Measurements from ENCODE around the gene MPND. TPM values are rescaled to one million over a fixed set of nuclear protein-coding genes. Genes with fewer than 3 reads are reported as not detected.

The MPND gene
- total RNA-seq, 2 donors from 2014 or later = 12.5 to 18.2 TPM

DNA sequence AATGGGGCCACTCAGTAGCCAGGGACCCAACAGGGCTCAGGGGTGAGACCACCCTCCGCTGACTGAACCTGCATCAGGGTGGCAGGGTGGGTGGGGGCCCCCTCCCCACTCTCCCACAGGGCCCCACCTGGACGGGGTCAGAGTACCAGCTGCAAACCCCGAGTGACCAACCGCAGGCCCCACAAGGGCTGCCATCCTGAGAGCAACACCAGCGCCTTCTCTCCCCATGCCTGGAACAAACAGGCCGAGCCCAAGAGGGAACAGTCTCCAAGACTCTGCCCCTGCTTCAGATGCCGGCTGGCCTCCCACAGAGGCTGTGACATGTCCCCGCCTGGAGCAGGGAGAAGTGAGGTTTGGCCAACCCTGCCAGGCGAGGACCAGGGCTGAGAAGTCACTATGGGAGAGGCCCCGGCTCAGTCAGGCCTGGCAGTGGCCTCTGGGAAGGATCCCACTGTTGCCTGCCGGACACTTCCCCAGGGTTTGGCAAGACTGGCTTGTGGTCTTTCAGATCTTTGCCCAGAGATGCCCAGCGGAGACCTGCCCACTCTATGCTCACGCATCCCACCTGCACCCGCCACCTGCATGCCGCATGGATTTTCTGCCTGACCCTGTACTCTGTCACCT, 27.2 kb downstream of the MPND start:
- Histone ChIP-seq H3K4me1 (replicated peaks) (peaks cover 46% of the 10 kb centered on the region), H3K9me3 (no peaks in the 10 kb centered on the region), H3K27me3 (replicated peaks; ENCODE audit: insufficient read depth) (no peaks in the 10 kb centered on the region), H3K27ac (peak overlapping the region; percentile 78 to 82), H3K4me3 (no peak overlapping the region), H3K36me3 (no peaks in the 10 kb centered on the region)
- 87% methylated on average over 15 of the region's 15 CpGs for WGBS
- no peak for DNase-seq (ENCODE audit: low spot score)
- no peak for TF ChIP-seq POLR2A (IDR thresholded peaks at IDR 0.05)
- TF ChIP-seq POLR2AphosphoS5 (IDR thresholded peaks at IDR 0.05) = no peak
- TF ChIP-seq, protein P1, sequence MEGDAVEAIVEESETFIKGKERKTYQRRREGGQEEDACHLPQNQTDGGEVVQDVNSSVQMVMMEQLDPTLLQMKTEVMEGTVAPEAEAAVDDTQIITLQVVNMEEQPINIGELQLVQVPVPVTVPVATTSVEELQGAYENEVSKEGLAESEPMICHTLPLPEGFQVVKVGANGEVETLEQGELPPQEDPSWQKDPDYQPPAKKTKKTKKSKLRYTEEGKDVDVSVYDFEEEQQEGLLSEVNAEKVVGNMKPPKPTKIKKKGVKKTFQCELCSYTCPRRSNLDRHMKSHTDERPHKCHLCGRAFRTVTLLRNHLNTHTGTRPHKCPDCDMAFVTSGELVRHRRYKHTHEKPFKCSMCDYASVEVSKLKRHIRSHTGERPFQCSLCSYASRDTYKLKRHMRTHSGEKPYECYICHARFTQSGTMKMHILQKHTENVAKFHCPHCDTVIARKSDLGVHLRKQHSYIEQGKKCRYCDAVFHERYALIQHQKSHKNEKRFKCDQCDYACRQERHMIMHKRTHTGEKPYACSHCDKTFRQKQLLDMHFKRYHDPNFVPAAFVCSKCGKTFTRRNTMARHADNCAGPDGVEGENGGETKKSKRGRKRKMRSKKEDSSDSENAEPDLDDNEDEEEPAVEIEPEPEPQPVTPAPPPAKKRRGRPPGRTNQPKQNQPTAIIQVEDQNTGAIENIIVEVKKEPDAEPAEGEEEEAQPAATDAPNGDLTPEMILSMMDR (IDR thresholded peaks at IDR 0.05) = no peak
- intact Hi-C loops (cut with DNase I) = no loop called here

DNA sequence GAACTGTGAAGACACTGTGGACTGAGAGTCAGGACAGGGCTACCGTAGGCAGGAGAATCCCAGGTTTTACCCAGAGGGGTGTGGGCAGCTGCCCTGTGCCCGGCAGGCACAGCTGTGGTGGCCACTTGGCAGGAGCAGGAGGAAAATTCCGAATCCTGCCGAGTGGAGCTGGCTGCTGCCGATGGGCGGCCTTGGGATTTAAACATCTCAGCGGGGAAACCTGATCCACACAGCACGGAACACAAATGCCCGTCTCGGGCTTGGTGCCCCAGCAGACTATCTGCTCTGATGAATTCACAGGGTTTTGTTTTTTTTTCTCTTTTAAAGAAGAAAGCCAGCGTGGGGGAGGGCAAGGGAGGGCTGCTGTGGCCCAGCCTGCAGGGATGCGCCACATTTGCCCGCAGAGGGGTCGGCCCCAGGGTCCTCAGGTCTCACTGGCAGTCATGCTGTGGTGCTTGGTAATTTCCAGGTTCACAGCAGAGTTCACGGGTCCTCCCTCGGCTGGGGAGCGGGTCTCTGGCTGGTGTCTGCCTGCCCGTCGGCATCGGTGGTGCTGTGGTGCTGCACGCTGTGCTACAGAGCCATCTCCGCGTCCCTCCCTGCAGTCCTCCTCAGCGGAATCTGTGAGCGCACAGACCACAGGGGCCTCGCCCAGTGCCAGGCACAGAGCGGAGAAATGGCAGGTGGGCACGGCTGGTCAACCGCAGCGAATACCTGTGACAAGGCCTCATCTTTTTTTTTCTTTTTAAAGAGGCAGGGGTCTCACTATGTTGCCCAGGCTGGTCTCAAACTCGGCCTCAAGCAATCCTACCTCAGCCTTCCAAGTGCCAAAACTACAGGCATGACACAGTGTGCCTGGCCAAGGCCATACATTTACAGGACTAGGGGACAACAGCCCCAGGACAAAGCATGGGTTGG, 28.1 kb downstream of the MPND start:
- intact Hi-C loops (cut with DNase I) = loop anchor here (2.0 kb wide), 1 partner anchor 25 kb away; no protein-coding TSS in a partner anchor
- Histone ChIP-seq H3K27ac (no peak overlapping the region), H3K4me1 (replicated peaks) (peaks cover 55% of the 10 kb centered on the region), H3K36me3 (no peaks in the 10 kb centered on the region), H3K9me3 (no peaks in the 10 kb centered on the region), H3K27me3 (replicated peaks; ENCODE audit: insufficient read depth) (no peaks in the 10 kb centered on the region), H3K4me3 (no peak overlapping the region)
- TF ChIP-seq, protein P1 (IDR thresholded peaks at IDR 0.05) = no peak
- TF ChIP-seq POLR2AphosphoS5 (IDR thresholded peaks at IDR 0.05) (no peak), POLR2A (IDR thresholded peaks at IDR 0.05) (no peak)
- 71% methylated on average over 30 of the region's 31 CpGs for WGBS
- DNase-seq (ENCODE audit: low spot score) = no peak

DNA sequence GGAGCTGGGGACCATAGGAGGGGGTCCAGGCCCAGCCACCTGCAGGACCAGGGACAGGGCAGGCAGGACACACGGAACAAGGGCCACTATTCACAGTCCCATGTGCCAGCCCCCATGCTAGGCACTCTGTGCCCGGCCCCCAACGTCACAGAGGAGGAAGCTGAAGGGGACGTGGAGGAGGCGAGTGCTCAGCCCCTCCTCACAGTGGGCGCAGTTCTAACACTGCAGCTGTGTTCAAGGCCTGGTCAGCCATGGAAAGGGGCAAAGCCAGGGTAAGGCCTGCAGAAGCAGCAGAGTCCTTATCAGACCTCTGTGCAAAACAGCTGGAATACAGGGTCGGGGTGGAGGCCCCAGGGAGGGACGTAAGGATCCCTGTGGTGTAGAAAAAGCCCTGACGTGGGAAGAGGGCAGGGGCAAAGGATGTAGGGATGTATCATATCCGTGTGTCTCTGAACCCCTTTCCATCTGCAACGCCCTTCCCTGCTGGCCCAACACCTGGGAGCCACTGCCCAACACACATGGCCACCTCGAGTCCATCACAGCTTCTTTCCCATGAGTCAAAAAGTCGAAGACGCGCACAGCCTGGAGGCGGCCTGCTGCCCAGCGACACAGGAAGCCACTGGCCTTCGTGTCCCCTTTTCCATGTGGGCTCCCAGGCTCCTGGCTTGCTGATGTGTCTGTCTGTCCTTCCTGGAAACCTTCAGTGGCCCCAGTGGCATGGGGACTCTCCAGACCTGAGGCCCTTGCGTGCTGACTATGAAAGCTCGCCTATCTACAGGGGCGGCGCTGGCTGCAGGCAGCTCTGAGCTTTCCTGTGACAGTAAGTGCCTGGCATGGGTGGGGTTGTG, 29.0 kb downstream of the MPND start:
- peak overlapping the region; percentile 61 to 70 for H3K27ac ChIP-seq
- 88% methylated on average over 22 of the region's 22 CpGs for WGBS
- no peak for DNase-seq (ENCODE audit: low spot score)

DNA sequence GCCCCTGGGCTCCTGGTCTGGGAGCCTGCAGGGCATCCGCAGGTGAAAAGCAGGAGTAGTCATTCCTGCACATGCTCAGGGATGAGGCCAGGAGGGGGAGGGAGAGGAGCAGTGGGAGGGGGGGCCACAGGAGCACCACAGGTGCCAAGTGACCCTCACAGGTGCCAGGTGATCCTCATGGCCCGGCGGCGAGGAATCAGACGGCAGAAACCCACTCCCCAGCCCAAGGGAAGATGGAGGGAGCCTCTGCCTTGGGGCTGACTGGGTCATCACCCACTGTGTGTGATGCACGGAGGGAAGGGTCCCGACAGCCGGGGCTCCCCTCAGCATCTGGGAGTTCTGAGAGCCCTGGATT, 29.6 kb downstream of the MPND start:
- H3K4me3 ChIP-seq = no peak overlapping the region
- TF ChIP-seq POLR2A (IDR thresholded peaks at IDR 0.05) = no peak
- TF ChIP-seq POLR2AphosphoS5 (IDR thresholded peaks at IDR 0.05) = no peak
- TF ChIP-seq, protein P1 (IDR thresholded peaks at IDR 0.05) = no peak
- no peak for DNase-seq (ENCODE audit: low spot score)
- H3K27ac ChIP-seq = peak overlapping the region; percentile 61 to 70
- H3K36me3 ChIP-seq = no peaks in the 10 kb centered on the region
- 91% methylated on average over 8 of the region's 8 CpGs for WGBS
- no peaks in the 10 kb centered on the region for H3K9me3 ChIP-seq
- peaks cover 59% of the 10 kb centered on the region for H3K4me1 ChIP-seq (replicated peaks)
- intact Hi-C loops (cut with DNase I) = loop anchor here (2.0 kb wide), 1 partner anchor 24 kb away; no protein-coding TSS in a partner anchor
- no peaks in the 10 kb centered on the region for H3K27me3 ChIP-seq (replicated peaks; ENCODE audit: insufficient read depth)

More for the DNA sequence above, 29.0 kb downstream of the MPND start:
- Histone ChIP-seq H3K4me3 (no peak overlapping the region), H3K4me1 (replicated peaks) (peaks cover 59% of the 10 kb centered on the region), H3K36me3 (no peaks in the 10 kb centered on the region), H3K9me3 (no peaks in the 10 kb centered on the region), H3K27me3 (replicated peaks; ENCODE audit: insufficient read depth) (no peaks in the 10 kb centered on the region)
- intact Hi-C loops (cut with DNase I) = loop anchor here (2.0 kb wide), 1 partner anchor 24 kb away; no protein-coding TSS in a partner anchor
- TF ChIP-seq, protein P1 (IDR thresholded peaks at IDR 0.05) = no peak
- no peak for TF ChIP-seq POLR2A (IDR thresholded peaks at IDR 0.05)
- no peak for TF ChIP-seq POLR2AphosphoS5 (IDR thresholded peaks at IDR 0.05)
